Left ventricle myocardium inferior (tissue), 1 donor: ENCODE data around the gene CPSF3. TPM values are rescaled to one million over a fixed set of nuclear protein-coding genes. Genes with fewer than 3 reads are reported as not detected.

Source experiments
- DNase-seq: peaks from one replicate; pipeline ENCODE4 v3.0.0-alpha.2; 2020
- H3K27ac ChIP-seq: fragments of 200-600 bp; replicated peaks from 2 replicates; pipeline ENCODE4 v1.8.0; 2021
- H3K27me3 ChIP-seq: fragments of 200-600 bp; 2 replicates; pipeline ENCODE4 v1.8.0; 2021; ENCODE audit warnings: low read depth
- H3K36me3 ChIP-seq: fragments of 200-600 bp; 2 replicates; pipeline ENCODE4 v1.8.0; 2021
- H3K4me1 ChIP-seq: fragments of 200-600 bp; 2 replicates; pipeline ENCODE4 v1.8.0; 2021
- H3K4me3 ChIP-seq: fragments of 200-600 bp; 2 replicates; pipeline ENCODE4 v1.8.0; 2021; ENCODE audit warnings: mild to moderate bottlenecking, moderate library complexity
- H3K9me3 ChIP-seq: fragments of 200-600 bp; replicated peaks from 2 replicates; pipeline ENCODE4 v1.8.0; 2021
- CTCF ChIP-seq: fragments of 200-600 bp; IDR thresholded peaks from 2 replicates; pipeline ENCODE4 v1.8.0; 2021; ENCODE audit warnings: antibody characterized with exemption, mild to moderate bottlenecking, borderline replicate concordance
- intact Hi-C: fragments of 100-400 bp; cut with micrococcal nuclease; formaldehyde crosslinking; loops from one replicate; pipeline ENCODE4 v1.11.0; 2022
- total RNA-seq: library from RNA; stranded (reverse); fragmentation: NEBNext Ultra II Directional; extraction: Animal tissue kit (Norgen Biotek cat#: 25700); gene quantifications from one replicate; pipeline ENCODE4 v1.2.1, GENCODE V29; 2021
- donor health status: DM: no; HTN: yes; CAD: no; lungs with severe emphysema.

The CPSF3 gene
- total RNA-seq, 1 donor from 2014 or later: 15.6 TPM

GRCh38 chr2:9439536-9439935, 16.1 kb downstream of the CPSF3 start:
- no peak for TF ChIP-seq CTCF
- intact Hi-C loops: no loop called here
- H3K4me1 ChIP-seq: no peaks in the 10 kb centered on the region
- no peak for DNase-seq
- H3K27me3 ChIP-seq: no peaks in the 10 kb centered on the region
- H3K4me3 ChIP-seq: no peak overlapping the region
- H3K9me3 ChIP-seq: no peaks in the 10 kb centered on the region
- no peak overlapping the region for H3K27ac ChIP-seq
- peaks cover 93% of the 10 kb centered on the region for H3K36me3 ChIP-seq

- no peak overlapping the region for H3K4me3 ChIP-seq
- no peaks in the 10 kb centered on the region for H3K27me3 ChIP-seq
- H3K4me1 ChIP-seq: no peaks in the 10 kb centered on the region
- H3K36me3 ChIP-seq: peaks cover 95% of the 10 kb centered on the region
- DNase-seq: no peak
- TF ChIP-seq CTCF: no peak
- H3K27ac ChIP-seq: no peak overlapping the region
- H3K9me3 ChIP-seq: no peaks in the 10 kb centered on the region
- intact Hi-C loops: no loop called here
Observed at GRCh38 chr2:9440058-9440727, 16.7 kb downstream of the CPSF3 start.

GRCh38 chr2:9441556-9441955, 18.1 kb downstream of the CPSF3 start:
- H3K27me3 ChIP-seq: no peaks in the 10 kb centered on the region
- H3K27ac ChIP-seq: no peak overlapping the region
- no peak for TF ChIP-seq CTCF
- H3K4me1 ChIP-seq: no peaks in the 10 kb centered on the region
- intact Hi-C loops: no loop called here
- no peaks in the 10 kb centered on the region for H3K9me3 ChIP-seq
- H3K4me3 ChIP-seq: no peak overlapping the region
- no peak for DNase-seq
- peaks cover 91% of the 10 kb centered on the region for H3K36me3 ChIP-seq

GRCh38 chr2:9443526-9443925, 20.1 kb downstream of the CPSF3 start:
- TF ChIP-seq CTCF: no peak
- intact Hi-C loops: no loop called here
- H3K36me3 ChIP-seq: peaks cover 78% of the 10 kb centered on the region

GRCh38 chr2:9445089-9445488, 21.6 kb downstream of the CPSF3 start:
- H3K9me3 ChIP-seq: no peaks in the 10 kb centered on the region
- no peak for TF ChIP-seq CTCF
- H3K27me3 ChIP-seq: no peaks in the 10 kb centered on the region
- no peak overlapping the region for H3K27ac ChIP-seq
- DNase-seq: no peak
- intact Hi-C loops: no loop called here
- peaks cover 81% of the 10 kb centered on the region for H3K36me3 ChIP-seq
- H3K4me1 ChIP-seq: no peaks in the 10 kb centered on the region
- no peak overlapping the region for H3K4me3 ChIP-seq

More at GRCh38 chr2:9443526-9443925, 20.1 kb downstream of the CPSF3 start:
- no peak for DNase-seq
- no peaks in the 10 kb centered on the region for H3K9me3 ChIP-seq
- no peak overlapping the region for H3K27ac ChIP-seq
- no peaks in the 10 kb centered on the region for H3K27me3 ChIP-seq
- no peaks in the 10 kb centered on the region for H3K4me1 ChIP-seq
- no peak overlapping the region for H3K4me3 ChIP-seq
